ENCODE data around the gene FBXO46. TPM values are rescaled to one million over a fixed set of nuclear protein-coding genes. Genes with fewer than 3 reads are reported as not detected.
A peak's percentile ranks its signal among the peaks of the same experiment; 100 is the strongest.

Gene FBXO46
- polyA plus RNA-seq, 1 experiment: 1.4 TPM

GRCh38 chr19:45768655-45768983, 37.9 kb upstream of the FBXO46 start:
- ChIA-PET POLR2A (interaction anchor here (1.0 to 4.7 kb wide), 16 partner anchors 11 to 115 kb away, joined by 3 to 50 read pairs (median 9); partner anchors contain the start of genes DMPK, DMWD, FBXO46 and QPCTL), CTCF (interaction anchor here (0.5 to 1.0 kb wide), 2 partner anchors 16 to 310 kb away, joined by 3 read pairs; no protein-coding TSS in a partner anchor)
- no peak for TF ChIP-seq CTCF (IDR thresholded peaks at IDR 0.05; ENCODE audit: low read depth, low read length)
- no peak for DNase-seq (ENCODE audit: low read depth, low spot score)
- Histone ChIP-seq H3K27me3 (ENCODE audit: control insufficient read depth, insufficient read depth, low read length) (no peaks in the 10 kb centered on the region), H3K27ac (ENCODE audit: low read depth, low read length) (peak overlapping the region; percentile 81), H3K4me3 (ENCODE audit: low read depth, low read length) (peak overlapping the region; percentile 67), H3K9me3 (ENCODE audit: control insufficient read depth, insufficient read depth, low read length) (no peaks in the 10 kb centered on the region; the same call in 1 of the 2 replicates)

- ChIA-PET CTCF (interaction anchor here (0.9 to 1.4 kb wide), 2 partner anchors 36 to 76 kb away, joined by 3 to 6 read pairs; partner anchors contain the start of gene QPCTL), POLR2A (interaction anchor here (0.8 to 4.7 kb wide), 10 partner anchors 15 to 115 kb away, joined by 3 to 50 read pairs (median 10); partner anchors contain the start of genes DMPK, DMWD, FBXO46 and QPCTL)
- peak overlapping the region; percentile 78 for H3K27ac ChIP-seq (ENCODE audit: low read depth, low read length)
- peak overlapping the region; percentile 67 for H3K4me3 ChIP-seq (ENCODE audit: low read depth, low read length)
- H3K27me3 ChIP-seq (ENCODE audit: control insufficient read depth, insufficient read depth, low read length): no peaks in the 10 kb centered on the region
- H3K9me3 ChIP-seq (ENCODE audit: control insufficient read depth, insufficient read depth, low read length): no peaks in the 10 kb centered on the region; the same call in 1 of the 2 replicates
- no peak for TF ChIP-seq CTCF (IDR thresholded peaks at IDR 0.05; ENCODE audit: low read depth, low read length)
- DNase-seq (ENCODE audit: low read depth, low spot score): no peak
Observed at GRCh38 chr19:45767881-45768654, 37.4 kb upstream of the FBXO46 start.

- Histone ChIP-seq H3K27me3 (ENCODE audit: control insufficient read depth, insufficient read depth, low read length) (no peaks in the 10 kb centered on the region), H3K9me3 (ENCODE audit: control insufficient read depth, insufficient read depth, low read length) (no peaks in the 10 kb centered on the region; the same call in 1 of the 2 replicates), H3K4me3 (ENCODE audit: low read depth, low read length) (peak overlapping the region; percentile 67), H3K27ac (ENCODE audit: low read depth, low read length) (peak overlapping the region; percentile 91)
- TF ChIP-seq CTCF (IDR thresholded peaks at IDR 0.05; ENCODE audit: low read depth, low read length): no peak
- CTCF ChIA-PET: interaction anchor here (0.9 to 1.4 kb wide), 2 partner anchors 35 to 75 kb away, joined by 3 to 6 read pairs; partner anchors contain the start of gene QPCTL
- peak; percentile 69 for DNase-seq (ENCODE audit: low read depth, low spot score)
- POLR2A ChIA-PET: interaction anchor here (0.8 to 4.7 kb wide), 8 partner anchors 14 to 114 kb away, joined by 4 to 50 read pairs (median 10); partner anchors contain the start of genes DMPK, FBXO46, QPCTL and SNRPD2
Observed at GRCh38 chr19:45767410-45767880, 36.7 kb upstream of the FBXO46 start.

- Histone ChIP-seq H3K4me3 (ENCODE audit: low read depth, low read length) (peak overlapping the region; percentile 67), H3K27ac (ENCODE audit: low read depth, low read length) (peak overlapping the region; percentile 91), H3K9me3 (ENCODE audit: control insufficient read depth, insufficient read depth, low read length) (no peaks in the 10 kb centered on the region; the same call in 1 of the 2 replicates), H3K27me3 (ENCODE audit: control insufficient read depth, insufficient read depth, low read length) (no peaks in the 10 kb centered on the region)
- CTCF ChIA-PET: interaction anchor here (1.4 kb wide), 1 partner anchor 74 kb away, joined by 6 read pairs; the partner anchor contains the start of gene QPCTL
- no peak for DNase-seq (ENCODE audit: low read depth, low spot score)
- POLR2A ChIA-PET: interaction anchor here (0.8 to 4.7 kb wide), 7 partner anchors 13 to 74 kb away, joined by 4 to 50 read pairs (median 10); partner anchors contain the start of genes DMPK, FBXO46, QPCTL and SNRPD2
- TF ChIP-seq CTCF (IDR thresholded peaks at IDR 0.05; ENCODE audit: low read depth, low read length): no peak
Observed at GRCh38 chr19:45766869-45767346, 36.2 kb upstream of the FBXO46 start.

Measured in AG04450 (cell line).